ENCODE measurements around the gene OLFM1. TPM values are rescaled to one million over a fixed set of nuclear protein-coding genes. Genes with fewer than 3 reads are reported as not detected.

Gene OLFM1
- total RNA-seq, 4 donors from 2014 or later: 8.5 to 73.9 (median 19.1) TPM

GRCh38 chr9:135102331-135102730 is 14.9 kb downstream of the OLFM1 start:
- no peak for TF ChIP-seq POLR2A (IDR thresholded peaks at IDR 0.05)
- no peak for TF ChIP-seq CTCF (IDR thresholded peaks at IDR 0.05)
- Histone ChIP-seq H3K9me3 (no peaks in the 10 kb centered on the region), H3K27ac (no peak overlapping the region), H3K4me1 (no peaks in the 10 kb centered on the region), H3K36me3 (no peaks in the 10 kb centered on the region), H3K27me3 (no peaks in the 10 kb centered on the region), H3K4me3 (no peak overlapping the region)
- no peak for DNase-seq
- intact Hi-C loops (cut with DNase I; ENCODE audit: low total_unique reads): no loop called here

- TF ChIP-seq POLR2A (IDR thresholded peaks at IDR 0.05): no peak
- no peak for TF ChIP-seq CTCF (IDR thresholded peaks at IDR 0.05)
- H3K4me3 ChIP-seq: no peak overlapping the region
- intact Hi-C loops (cut with DNase I; ENCODE audit: low total_unique reads): no loop called here
- H3K4me1 ChIP-seq: no peaks in the 10 kb centered on the region
- H3K36me3 ChIP-seq: no peaks in the 10 kb centered on the region
- H3K9me3 ChIP-seq: no peaks in the 10 kb centered on the region
- H3K27me3 ChIP-seq: no peaks in the 10 kb centered on the region
- DNase-seq: no peak
- H3K27ac ChIP-seq: no peak overlapping the region
Measured at GRCh38 chr9:135103001-135103446, 15.6 kb downstream of the OLFM1 start.

- no peak for DNase-seq
- Histone ChIP-seq H3K36me3 (no peaks in the 10 kb centered on the region), H3K4me3 (no peak overlapping the region), H3K9me3 (no peaks in the 10 kb centered on the region), H3K27me3 (no peaks in the 10 kb centered on the region), H3K4me1 (no peaks in the 10 kb centered on the region), H3K27ac (no peak overlapping the region)
- no peak for TF ChIP-seq CTCF (IDR thresholded peaks at IDR 0.05)
- no peak for TF ChIP-seq POLR2A (IDR thresholded peaks at IDR 0.05)
- intact Hi-C loops (cut with DNase I; ENCODE audit: low total_unique reads): no loop called here
Measured at GRCh38 chr9:135103931-135104639, 16.6 kb downstream of the OLFM1 start.

- intact Hi-C loops (cut with DNase I; ENCODE audit: low total_unique reads): no loop called here
- Histone ChIP-seq H3K4me3 (no peak overlapping the region), H3K4me1 (no peaks in the 10 kb centered on the region), H3K9me3 (no peaks in the 10 kb centered on the region), H3K27ac (no peak overlapping the region), H3K36me3 (no peaks in the 10 kb centered on the region), H3K27me3 (no peaks in the 10 kb centered on the region)
- no peak for DNase-seq
- no peak for TF ChIP-seq POLR2A (IDR thresholded peaks at IDR 0.05)
- TF ChIP-seq CTCF (IDR thresholded peaks at IDR 0.05): no peak
Measured at GRCh38 chr9:135104761-135105160, 17.3 kb downstream of the OLFM1 start.

GRCh38 chr9:135105211-135105745 is 17.8 kb downstream of the OLFM1 start:
- H3K36me3 ChIP-seq: no peaks in the 10 kb centered on the region
- no peak for DNase-seq
- H3K9me3 ChIP-seq: no peaks in the 10 kb centered on the region
- H3K4me1 ChIP-seq: no peaks in the 10 kb centered on the region
- H3K27me3 ChIP-seq: no peaks in the 10 kb centered on the region
- intact Hi-C loops (cut with DNase I; ENCODE audit: low total_unique reads): no loop called here
- TF ChIP-seq CTCF (IDR thresholded peaks at IDR 0.05): no peak
- no peak for TF ChIP-seq POLR2A (IDR thresholded peaks at IDR 0.05)
- H3K4me3 ChIP-seq: no peak overlapping the region
- H3K27ac ChIP-seq: no peak overlapping the region

All from uterus (tissue), 4 donors.